Astrocyte (in vitro differentiated cells and primary cell): ENCODE data around the gene CA10.

Source experiments
- EZH2 ChIP-seq: IDR thresholded peaks from 2 replicates; pipeline ENCODE4 v1.6.1; 2012; ENCODE audit warnings: mild to moderate bottlenecking, low read length, inconsistent platforms; ENCODE audit not compliant: insufficient read depth
- TF ChIP-seq, protein P1 (sequence below): IDR thresholded peaks from 2 replicates; pipeline ENCODE4 v1.5.1; 2011; ENCODE audit warnings: low read depth, mild to moderate bottlenecking, inconsistent platforms, low read length, moderate library complexity; ENCODE audit not compliant: insufficient read depth

DNA sequence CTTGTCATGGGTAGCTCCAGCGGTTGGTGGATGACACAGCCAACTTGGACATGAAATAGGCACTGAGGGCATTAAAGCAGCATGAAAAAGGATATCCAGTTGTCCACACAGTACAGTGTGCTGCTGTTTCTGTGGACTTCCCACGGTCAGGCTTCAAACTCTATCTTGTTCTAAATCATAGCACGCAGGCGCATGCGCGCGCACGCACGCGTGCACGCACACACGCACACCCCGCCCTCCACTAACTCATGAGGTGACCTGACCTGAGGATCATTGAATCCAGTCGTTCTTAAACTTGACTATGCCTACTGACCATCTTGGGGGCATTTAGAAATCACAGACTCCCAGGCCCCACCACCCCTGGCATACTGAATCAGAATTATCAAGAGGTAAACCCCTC lies 361.4 kb downstream of the CA10 start:
- TF ChIP-seq, protein P1, sequence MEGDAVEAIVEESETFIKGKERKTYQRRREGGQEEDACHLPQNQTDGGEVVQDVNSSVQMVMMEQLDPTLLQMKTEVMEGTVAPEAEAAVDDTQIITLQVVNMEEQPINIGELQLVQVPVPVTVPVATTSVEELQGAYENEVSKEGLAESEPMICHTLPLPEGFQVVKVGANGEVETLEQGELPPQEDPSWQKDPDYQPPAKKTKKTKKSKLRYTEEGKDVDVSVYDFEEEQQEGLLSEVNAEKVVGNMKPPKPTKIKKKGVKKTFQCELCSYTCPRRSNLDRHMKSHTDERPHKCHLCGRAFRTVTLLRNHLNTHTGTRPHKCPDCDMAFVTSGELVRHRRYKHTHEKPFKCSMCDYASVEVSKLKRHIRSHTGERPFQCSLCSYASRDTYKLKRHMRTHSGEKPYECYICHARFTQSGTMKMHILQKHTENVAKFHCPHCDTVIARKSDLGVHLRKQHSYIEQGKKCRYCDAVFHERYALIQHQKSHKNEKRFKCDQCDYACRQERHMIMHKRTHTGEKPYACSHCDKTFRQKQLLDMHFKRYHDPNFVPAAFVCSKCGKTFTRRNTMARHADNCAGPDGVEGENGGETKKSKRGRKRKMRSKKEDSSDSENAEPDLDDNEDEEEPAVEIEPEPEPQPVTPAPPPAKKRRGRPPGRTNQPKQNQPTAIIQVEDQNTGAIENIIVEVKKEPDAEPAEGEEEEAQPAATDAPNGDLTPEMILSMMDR, result no peak
- no peak for TF ChIP-seq EZH2
